ENCODE data around the gene ZDHHC6. TPM values are rescaled to one million over a fixed set of nuclear protein-coding genes. Genes with fewer than 3 reads are reported as not detected.

ZDHHC6 gene
- total RNA-seq, 2 experiments from 2014 or later, result 36.6 to 37.6 TPM

- H3K27me3 Mint-ChIP-seq, result no peaks in the 10 kb centered on the region
- POLR2A ChIA-PET, result interaction anchor here (0.6 kb wide), 1 partner anchor 531 kb away, joined by 3 read pairs; no protein-coding TSS in a partner anchor
- no peak overlapping the region for H3K4me3 Mint-ChIP-seq
- DNase-seq, result no peak
- ATAC-seq, result no peak
- H3K4me1 Mint-ChIP-seq (ENCODE audit: low read depth), result peaks cover 13% of the 10 kb centered on the region
- no peak overlapping the region for H3K27ac Mint-ChIP-seq
- TF ChIP-seq, protein P1, sequence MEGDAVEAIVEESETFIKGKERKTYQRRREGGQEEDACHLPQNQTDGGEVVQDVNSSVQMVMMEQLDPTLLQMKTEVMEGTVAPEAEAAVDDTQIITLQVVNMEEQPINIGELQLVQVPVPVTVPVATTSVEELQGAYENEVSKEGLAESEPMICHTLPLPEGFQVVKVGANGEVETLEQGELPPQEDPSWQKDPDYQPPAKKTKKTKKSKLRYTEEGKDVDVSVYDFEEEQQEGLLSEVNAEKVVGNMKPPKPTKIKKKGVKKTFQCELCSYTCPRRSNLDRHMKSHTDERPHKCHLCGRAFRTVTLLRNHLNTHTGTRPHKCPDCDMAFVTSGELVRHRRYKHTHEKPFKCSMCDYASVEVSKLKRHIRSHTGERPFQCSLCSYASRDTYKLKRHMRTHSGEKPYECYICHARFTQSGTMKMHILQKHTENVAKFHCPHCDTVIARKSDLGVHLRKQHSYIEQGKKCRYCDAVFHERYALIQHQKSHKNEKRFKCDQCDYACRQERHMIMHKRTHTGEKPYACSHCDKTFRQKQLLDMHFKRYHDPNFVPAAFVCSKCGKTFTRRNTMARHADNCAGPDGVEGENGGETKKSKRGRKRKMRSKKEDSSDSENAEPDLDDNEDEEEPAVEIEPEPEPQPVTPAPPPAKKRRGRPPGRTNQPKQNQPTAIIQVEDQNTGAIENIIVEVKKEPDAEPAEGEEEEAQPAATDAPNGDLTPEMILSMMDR (IDR thresholded peaks at IDR 0.05), result no peak
- peaks cover 3% of the 10 kb centered on the region for H3K36me3 Mint-ChIP-seq (ENCODE audit: low read depth)
- CTCF ChIA-PET, result interaction anchor here (2.4 kb wide), 1 partner anchor 16 kb away, joined by 13 read pairs; no protein-coding TSS in a partner anchor
- intact Hi-C loops (cut with micrococcal nuclease), result no loop called here
- H3K9me3 Mint-ChIP-seq, result no peaks in the 10 kb centered on the region
Observed at GRCh38 chr10:112487964-112488363, 41.2 kb upstream of the ZDHHC6 start.

- POLR2A ChIA-PET, result no interaction called here
Observed at GRCh38 chr10:112484399-112484798, 37.7 kb upstream of the ZDHHC6 start.

DNA sequence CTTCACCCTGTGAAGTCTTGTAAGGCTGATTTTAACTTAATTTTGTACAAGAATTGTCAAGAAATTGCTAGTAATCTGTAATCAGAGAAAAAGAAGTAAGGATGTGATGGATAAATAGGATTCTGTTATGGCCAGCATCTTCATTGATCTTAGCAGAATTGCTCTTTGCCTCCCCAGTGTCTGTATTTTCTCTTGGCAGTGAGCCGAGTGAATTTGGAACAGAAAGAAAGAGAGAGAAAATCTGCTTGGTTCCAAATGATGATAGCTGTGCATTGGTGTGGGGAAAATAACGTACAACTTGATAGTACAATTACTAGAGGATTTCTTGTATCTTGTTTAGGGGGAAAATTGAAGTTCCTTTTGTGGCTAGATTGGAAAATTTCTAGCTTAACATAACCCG lies 34.9 kb upstream of the ZDHHC6 start:
- intact Hi-C loops (cut with micrococcal nuclease), result no loop called here
- peaks cover 10% of the 10 kb centered on the region for H3K4me1 Mint-ChIP-seq (ENCODE audit: low read depth)
- DNase-seq (no peak), ATAC-seq (no peak)
- no peak overlapping the region for H3K4me3 Mint-ChIP-seq
- TF ChIP-seq, protein P1 (IDR thresholded peaks at IDR 0.05), result no peak
- H3K9me3 Mint-ChIP-seq, result no peaks in the 10 kb centered on the region
- H3K27me3 Mint-ChIP-seq, result no peaks in the 10 kb centered on the region
- peaks cover 2% of the 10 kb centered on the region for H3K36me3 Mint-ChIP-seq (ENCODE audit: low read depth)
- ChIA-PET POLR2A (interaction anchor here (1.4 kb wide), 1 partner anchor 9 kb away, joined by 3 read pairs; no protein-coding TSS in a partner anchor), CTCF (interaction anchor here (0.6 to 2.8 kb wide), 2 partner anchors 10 to 1279 kb away, joined by 3 to 23 read pairs; no protein-coding TSS in a partner anchor)
- no peak overlapping the region for H3K27ac Mint-ChIP-seq

More at GRCh38 chr10:112484399-112484798, 37.7 kb upstream of the ZDHHC6 start:
- no peak for ATAC-seq
- H3K4me1 Mint-ChIP-seq (ENCODE audit: low read depth), result peaks cover 8% of the 10 kb centered on the region
- DNase-seq, result no peak
- no peaks in the 10 kb centered on the region for H3K27me3 Mint-ChIP-seq
- CTCF ChIA-PET, result interaction anchor here (1.1 to 1.5 kb wide), 2 partner anchors 12 to 14 kb away, joined by 4 read pairs; no protein-coding TSS in a partner anchor
- no peak overlapping the region for H3K27ac Mint-ChIP-seq
- TF ChIP-seq, protein P1 (IDR thresholded peaks at IDR 0.05), result no peak
- H3K36me3 Mint-ChIP-seq (ENCODE audit: low read depth), result peaks cover 3% of the 10 kb centered on the region
- no peak overlapping the region for H3K4me3 Mint-ChIP-seq
- intact Hi-C loops (cut with micrococcal nuclease), result no loop called here
- no peaks in the 10 kb centered on the region for H3K9me3 Mint-ChIP-seq

- POLR2A ChIA-PET, result interaction anchor here (0.6 kb wide), 1 partner anchor 653 kb away, joined by 3 read pairs; no protein-coding TSS in a partner anchor
- no peak for DNase-seq
- CTCF ChIA-PET, result interaction anchor here (0.5 to 2.7 kb wide), 12 partner anchors 19 to 1087 kb away, joined by 3 to 8 read pairs (median 4); no protein-coding TSS in a partner anchor
- Mint-ChIP-seq H3K36me3 (ENCODE audit: low read depth) (peaks cover 2% of the 10 kb centered on the region), H3K9me3 (no peaks in the 10 kb centered on the region), H3K4me3 (no peak overlapping the region), H3K27ac (no peak overlapping the region), H3K4me1 (ENCODE audit: low read depth) (peaks cover 14% of the 10 kb centered on the region), H3K27me3 (no peaks in the 10 kb centered on the region)
- TF ChIP-seq, protein P1 (IDR thresholded peaks at IDR 0.05), result peak; percentile 49
- intact Hi-C loops (cut with micrococcal nuclease), result loop anchor here (10.0 kb wide), 2 partner anchors 909 to 1089 kb away; no protein-coding TSS in a partner anchor
- ATAC-seq, result no peak
Observed at GRCh38 chr10:112475575-112476218, 29.0 kb upstream of the ZDHHC6 start.

Data from activated CD8-positive, alpha-beta T cell treated with anti-CD3 and anti-CD28 coated beads for 36 hours (primary cell).